Fibroblast of lung (primary cell): ENCODE data around the gene PARP8.

Experiments used
- CTCF ChIP-seq, 2 donors: IDR thresholded peaks in 1 of 2; conservative IDR thresholded peaks in 1 of 2; 1 replicate in 1 of 2; 2 replicates in 1 of 2; pipeline ENCODE4 v1.5.1; 2011 to 2012; ENCODE audit warnings: low read length in 2 of 2, control low read depth in 1 of 2, inconsistent platforms in 1 of 2, low read depth in 1 of 2, mild to moderate bottlenecking in 1 of 2
- EZH2 ChIP-seq: IDR thresholded peaks from 2 replicates; pipeline ENCODE4 v1.5.1; 2012; ENCODE audit warnings: low read length, control low read depth, mild to moderate bottlenecking; ENCODE audit errors: missing control alignments

DNA sequence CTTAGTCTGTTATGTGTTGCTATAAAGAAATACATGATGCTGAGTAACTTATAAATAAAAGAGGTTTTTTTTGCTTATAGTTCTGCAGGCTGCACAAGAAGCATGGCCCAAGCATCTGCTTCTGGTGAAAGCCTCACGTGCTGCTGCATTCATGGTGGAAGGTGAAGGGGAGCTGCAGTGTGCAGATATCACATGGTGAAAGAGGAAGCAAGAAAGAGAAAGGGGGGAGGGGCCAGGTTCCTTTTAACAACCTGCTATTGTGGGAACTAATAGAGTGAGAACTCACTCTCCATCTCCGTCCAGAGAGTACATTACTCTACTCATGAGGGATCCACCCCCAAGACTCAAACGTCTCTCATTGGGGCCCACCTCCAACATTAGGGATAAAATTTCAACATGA is 12.5 kb upstream of the PARP8 start:
- TF ChIP-seq EZH2 (no peak), CTCF (conservative IDR thresholded peaks at IDR 0.05 in 1 of 2, IDR thresholded peaks at IDR 0.05 in 1 of 2; ENCODE audit: low read depth in 1 of 2, low read length in 2 of 2) (no peak)
